AG09309 (cell line): ENCODE measurements around the gene RHOB.
"Not testable (repeated sequence)": the region's sequence is repeated elsewhere in the genome, so short reads cannot be mapped to it uniquely, and the experiment has no call there.

Experiments
- DNase-seq: peaks from one replicate; pipeline ENCODE4 v3.0.0-alpha.2; 2010; ENCODE audit warnings: low read depth
- H3K4me3 ChIP-seq: 2 replicates; pipeline ENCODE4 v1.5.1; 2011; ENCODE audit warnings: mild to moderate bottlenecking, low read depth, low read length, moderate library complexity; ENCODE audit not compliant: control insufficient read depth
- CTCF ChIP-seq: IDR thresholded peaks from 2 replicates; pipeline ENCODE4 v1.5.1; 2011; ENCODE audit warnings: mild to moderate bottlenecking, low read depth, low read length, inconsistent platforms; ENCODE audit not compliant: insufficient read depth, control insufficient read depth; ENCODE audit errors: missing control alignments

The RHOB gene

GRCh38 chr2:20487030-20487391 lies 40.1 kb downstream of the RHOB start:
- no peak for TF ChIP-seq CTCF
- H3K4me3 ChIP-seq: no peak overlapping the region
- DNase-seq: no peak

GRCh38 chr2:20487392-20488174 lies 40.7 kb downstream of the RHOB start:
- TF ChIP-seq CTCF: no peak
- DNase-seq: no peak
- no peak overlapping the region for H3K4me3 ChIP-seq

GRCh38 chr2:20488201-20488641 lies 41.3 kb downstream of the RHOB start:
- DNase-seq: no peak
- H3K4me3 ChIP-seq: no peak overlapping the region

GRCh38 chr2:20488782-20489181 lies 41.9 kb downstream of the RHOB start:
- TF ChIP-seq CTCF: no peak
- H3K4me3 ChIP-seq: no peak overlapping the region
- DNase-seq: no peak

More at GRCh38 chr2:20488201-20488641, 41.3 kb downstream of the RHOB start:
- no peak for TF ChIP-seq CTCF

DNA sequence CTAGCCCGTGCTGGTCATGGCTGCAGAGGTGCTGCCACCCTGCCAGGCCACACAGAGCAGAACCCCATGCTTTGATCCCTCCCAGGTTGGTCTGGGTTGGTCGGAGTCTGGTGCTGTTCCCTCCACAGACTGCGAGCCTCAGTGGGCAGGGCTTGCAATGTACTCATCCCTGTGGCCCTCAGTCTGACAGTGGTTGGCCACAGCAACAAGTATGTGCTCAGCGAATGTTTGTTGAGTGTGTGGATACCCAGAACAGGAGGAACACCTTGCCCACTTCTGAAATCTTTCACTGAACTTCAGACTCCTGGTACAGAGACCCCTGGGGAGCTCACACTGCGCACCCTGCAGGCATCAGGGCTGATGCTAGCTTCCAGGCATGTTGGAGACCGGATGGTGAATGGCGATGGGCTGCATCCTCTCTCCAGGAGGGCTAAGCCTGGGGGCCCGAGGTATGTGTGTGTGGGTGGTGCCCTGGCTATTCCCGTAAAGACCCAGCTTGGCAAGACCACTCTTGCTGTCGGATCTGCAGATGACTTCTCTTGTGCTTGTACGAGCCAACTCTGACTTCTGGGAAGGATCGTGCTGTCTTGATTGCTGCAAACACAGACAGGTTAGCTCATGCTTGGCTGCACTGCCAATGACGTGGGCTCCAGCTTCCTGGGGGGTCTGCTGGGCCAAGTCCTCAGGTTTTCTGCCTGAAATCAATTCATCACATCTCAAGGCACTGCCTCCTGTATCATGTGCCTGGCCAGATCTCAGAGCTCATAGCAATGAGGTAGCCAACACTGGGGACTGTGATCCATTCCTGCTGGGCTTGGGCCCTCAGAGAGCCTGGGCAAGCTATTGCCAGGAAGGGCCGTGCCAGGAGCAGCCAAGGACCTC lies 43.7 kb downstream of the RHOB start:
- no peak for TF ChIP-seq CTCF
- DNase-seq: peak; percentile 45
- no peak overlapping the region for H3K4me3 ChIP-seq

DNA sequence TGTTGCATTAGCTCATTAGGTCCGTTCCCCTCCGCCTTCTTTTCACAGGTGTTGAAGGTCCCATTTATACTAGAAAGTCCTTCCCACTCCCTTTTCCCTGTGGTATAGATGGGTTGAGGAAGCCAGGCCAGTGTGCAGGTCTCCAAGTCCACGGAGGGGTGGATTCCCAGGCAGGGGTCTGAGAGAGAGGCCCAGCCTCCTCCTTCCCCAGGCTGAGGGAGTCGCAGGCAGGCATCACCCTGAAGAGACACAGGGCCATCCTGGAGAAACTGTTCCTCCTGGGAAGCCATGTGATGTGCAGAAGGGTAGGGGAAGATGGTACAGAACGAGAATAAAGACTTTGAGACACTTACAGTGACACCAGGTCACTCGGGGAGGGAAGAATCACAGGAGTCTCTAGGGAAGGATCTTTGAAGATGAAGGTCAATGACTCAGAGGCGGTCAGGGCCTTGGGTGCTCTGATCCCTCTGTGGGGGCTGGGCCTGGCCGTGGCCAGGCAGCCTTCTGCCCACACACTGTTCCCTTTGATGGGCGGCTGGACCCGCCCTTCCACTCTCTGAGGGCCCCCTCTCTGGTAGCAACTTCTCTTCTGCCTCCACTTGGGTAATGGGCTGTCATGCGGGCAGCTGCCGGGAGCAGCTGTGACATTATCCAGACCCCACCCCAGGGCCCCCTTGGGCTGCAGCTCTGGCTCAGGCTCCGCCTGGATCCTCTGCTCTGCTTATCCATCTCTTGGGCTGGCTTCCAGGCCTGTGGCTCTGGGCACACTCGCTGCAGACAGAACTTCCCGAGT lies 45.1 kb downstream of the RHOB start:
- no peak overlapping the region for H3K4me3 ChIP-seq
- no peak for TF ChIP-seq CTCF
- no peak for DNase-seq

GRCh38 chr2:20493095-20493494 lies 46.2 kb downstream of the RHOB start:
- not testable (repeated sequence) for DNase-seq, H3K4me3 ChIP-seq
